ENCODE data around the gene EN2. TPM values are rescaled to one million over a fixed set of nuclear protein-coding genes. Genes with fewer than 3 reads are reported as not detected.
A peak's percentile ranks its signal among the peaks of the same experiment; 100 is the strongest.

EN2 gene
- not detected for total RNA-seq

GRCh38 chr7:155458111-155458877 lies at the start of gene EN2:
TSS of gene EN2 (plus strand) at chr7:155458129. CDS start at chr7:155458378, 249 bp downstream.
- Histone ChIP-seq H3K4me3 (ENCODE audit: low read length) (peak within 1 kb of the TSS; percentile 18), H3K9me3 (ENCODE audit: low read depth, low read length) (no peaks in the 10 kb centered on the region), H3K27me3 (ENCODE audit: insufficient read depth, low read length) (peaks cover 85% of the 10 kb centered on the region), H3K4me1 (ENCODE audit: insufficient read depth, low read length) (peaks cover 24% of the 10 kb centered on the region)

GRCh38 chr7:155408651-155409586 lies 49.0 kb upstream of the EN2 start:
- no peaks in the 10 kb centered on the region for H3K4me1 ChIP-seq (ENCODE audit: insufficient read depth, low read length)
- H3K9me3 ChIP-seq (ENCODE audit: low read depth, low read length), result no peaks in the 10 kb centered on the region
- H3K27me3 ChIP-seq (ENCODE audit: insufficient read depth, low read length), result no peaks in the 10 kb centered on the region
- no peak overlapping the region for H3K4me3 ChIP-seq (ENCODE audit: low read length)

- no peaks in the 10 kb centered on the region for H3K27me3 ChIP-seq (ENCODE audit: insufficient read depth, low read length)
- no peaks in the 10 kb centered on the region for H3K9me3 ChIP-seq (ENCODE audit: low read depth, low read length)
- no peaks in the 10 kb centered on the region for H3K4me1 ChIP-seq (ENCODE audit: insufficient read depth, low read length)
- no peak overlapping the region for H3K4me3 ChIP-seq (ENCODE audit: low read length)
These were observed 47.9 kb upstream of the EN2 start for GRCh38 chr7:155409980-155410379.

- H3K9me3 ChIP-seq (ENCODE audit: low read depth, low read length), result no peaks in the 10 kb centered on the region
- H3K4me3 ChIP-seq (ENCODE audit: low read length), result no peak overlapping the region
- H3K27me3 ChIP-seq (ENCODE audit: insufficient read depth, low read length), result no peaks in the 10 kb centered on the region
- H3K4me1 ChIP-seq (ENCODE audit: insufficient read depth, low read length), result no peaks in the 10 kb centered on the region
These were observed 47.5 kb upstream of the EN2 start for GRCh38 chr7:155410431-155410830.

DNA sequence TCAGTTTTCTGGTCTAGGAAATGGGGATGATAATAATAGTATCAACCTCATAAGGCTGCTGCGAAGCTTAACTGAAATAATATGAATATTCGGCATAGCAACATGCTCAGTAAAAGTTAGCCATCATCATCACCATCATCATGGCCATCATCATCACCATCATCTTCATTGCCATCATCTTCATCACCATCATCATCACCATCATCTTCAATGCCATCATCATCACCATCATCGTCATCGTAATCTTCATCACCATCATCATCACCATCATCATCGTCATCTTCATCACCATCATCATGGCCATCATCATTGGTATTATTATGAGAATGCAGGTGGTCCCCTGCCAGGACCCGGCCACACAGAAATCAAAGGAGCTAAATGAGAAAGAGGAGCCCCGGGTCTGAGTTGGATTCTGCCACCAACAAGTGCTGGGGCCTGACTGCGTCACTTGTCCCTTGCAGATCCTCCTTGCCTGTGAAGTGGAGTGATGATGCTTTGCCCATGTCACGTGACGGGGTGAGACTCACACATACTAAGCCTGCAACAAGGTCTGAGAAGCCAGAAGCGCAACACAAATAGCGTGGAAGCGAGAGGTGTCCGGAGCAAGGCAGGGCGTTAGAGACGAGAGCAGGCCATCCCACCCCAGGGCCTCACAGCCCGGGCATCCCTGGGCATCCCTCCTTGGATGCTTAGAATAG lies 46.1 kb upstream of the EN2 start:
- H3K4me1 ChIP-seq (ENCODE audit: insufficient read depth, low read length), result no peaks in the 10 kb centered on the region
- no peak overlapping the region for H3K4me3 ChIP-seq (ENCODE audit: low read length)
- H3K27me3 ChIP-seq (ENCODE audit: insufficient read depth, low read length), result no peaks in the 10 kb centered on the region
- no peaks in the 10 kb centered on the region for H3K9me3 ChIP-seq (ENCODE audit: low read depth, low read length)

- no peaks in the 10 kb centered on the region for H3K4me1 ChIP-seq (ENCODE audit: insufficient read depth, low read length)
- H3K27me3 ChIP-seq (ENCODE audit: insufficient read depth, low read length), result no peaks in the 10 kb centered on the region
- H3K4me3 ChIP-seq (ENCODE audit: low read length), result no peak overlapping the region
- no peaks in the 10 kb centered on the region for H3K9me3 ChIP-seq (ENCODE audit: low read depth, low read length)
These were observed 45.3 kb upstream of the EN2 start for GRCh38 chr7:155412416-155413253.

GRCh38 chr7:155414547-155415492 lies 43.1 kb upstream of the EN2 start:
- Histone ChIP-seq H3K27me3 (ENCODE audit: insufficient read depth, low read length) (no peaks in the 10 kb centered on the region), H3K9me3 (ENCODE audit: low read depth, low read length) (no peaks in the 10 kb centered on the region), H3K4me1 (ENCODE audit: insufficient read depth, low read length) (no peaks in the 10 kb centered on the region), H3K4me3 (ENCODE audit: low read length) (no peak overlapping the region)

GRCh38 chr7:155416646-155417380 lies 41.1 kb upstream of the EN2 start:
- H3K9me3 ChIP-seq (ENCODE audit: low read depth, low read length), result no peaks in the 10 kb centered on the region
- H3K27me3 ChIP-seq (ENCODE audit: insufficient read depth, low read length), result no peaks in the 10 kb centered on the region
- H3K4me1 ChIP-seq (ENCODE audit: insufficient read depth, low read length), result no peaks in the 10 kb centered on the region
- H3K4me3 ChIP-seq (ENCODE audit: low read length), result no peak overlapping the region

DNA sequence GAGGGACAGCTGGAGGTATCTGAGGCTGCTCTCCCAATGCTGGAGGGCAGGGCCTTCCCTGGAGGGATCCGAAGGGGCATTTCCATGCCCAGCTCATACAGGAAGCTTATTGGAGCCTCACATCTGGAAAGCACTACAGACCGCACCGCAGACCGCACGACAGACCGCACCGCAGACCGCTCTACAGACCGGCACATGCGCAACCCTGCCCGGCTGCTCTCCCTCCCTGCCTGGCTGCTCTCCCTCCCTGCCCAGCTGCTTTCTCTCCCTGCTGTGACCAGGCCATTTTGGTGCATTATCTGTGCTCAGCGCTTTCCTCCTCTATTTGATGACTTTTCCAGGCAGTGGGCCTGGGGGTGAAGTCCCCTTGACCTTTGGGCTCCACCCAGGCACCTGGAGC lies 39.6 kb upstream of the EN2 start:
- H3K27me3 ChIP-seq (ENCODE audit: insufficient read depth, low read length), result no peaks in the 10 kb centered on the region
- no peaks in the 10 kb centered on the region for H3K9me3 ChIP-seq (ENCODE audit: low read depth, low read length)
- no peak overlapping the region for H3K4me3 ChIP-seq (ENCODE audit: low read length)
- H3K4me1 ChIP-seq (ENCODE audit: insufficient read depth, low read length), result no peaks in the 10 kb centered on the region

GRCh38 chr7:155418941-155419755 lies 38.8 kb upstream of the EN2 start:
- H3K4me1 ChIP-seq (ENCODE audit: insufficient read depth, low read length), result no peaks in the 10 kb centered on the region

DNA sequence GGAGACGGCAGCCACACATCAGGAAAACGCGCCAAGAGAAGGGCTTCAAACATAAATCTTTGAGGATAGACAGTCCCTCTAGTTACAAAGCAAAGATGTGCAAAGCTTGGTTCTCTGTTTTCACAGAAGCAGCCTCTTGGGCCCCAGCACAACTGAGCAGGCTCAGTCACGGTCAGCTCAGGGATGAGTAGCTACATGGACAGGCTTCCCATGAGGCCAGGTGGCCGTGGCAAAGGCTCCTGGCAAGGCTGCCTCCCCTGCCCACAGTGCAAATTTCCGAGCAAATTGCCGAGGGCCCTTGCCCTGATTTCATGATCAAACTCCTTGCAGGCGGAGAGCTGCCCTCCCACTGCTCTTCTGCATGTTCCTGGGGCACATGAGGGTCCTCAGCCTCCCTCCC lies 37.8 kb upstream of the EN2 start:
- no peaks in the 10 kb centered on the region for H3K4me1 ChIP-seq (ENCODE audit: insufficient read depth, low read length)
- no peak overlapping the region for H3K4me3 ChIP-seq (ENCODE audit: low read length)
- no peaks in the 10 kb centered on the region for H3K27me3 ChIP-seq (ENCODE audit: insufficient read depth, low read length)
- H3K9me3 ChIP-seq (ENCODE audit: low read depth, low read length), result no peaks in the 10 kb centered on the region

More at GRCh38 chr7:155418941-155419755, 38.8 kb upstream of the EN2 start:
- Histone ChIP-seq H3K9me3 (ENCODE audit: low read depth, low read length) (no peaks in the 10 kb centered on the region), H3K4me3 (ENCODE audit: low read length) (no peak overlapping the region), H3K27me3 (ENCODE audit: insufficient read depth, low read length) (no peaks in the 10 kb centered on the region)

- H3K4me1 ChIP-seq (ENCODE audit: insufficient read depth, low read length), result no peaks in the 10 kb centered on the region
- no peaks in the 10 kb centered on the region for H3K27me3 ChIP-seq (ENCODE audit: insufficient read depth, low read length)
These were observed 35.8 kb upstream of the EN2 start for GRCh38 chr7:155422151-155422550.

More at GRCh38 chr7:155422151-155422550, 35.8 kb upstream of the EN2 start:
- H3K4me3 ChIP-seq (ENCODE audit: low read length), result no peak overlapping the region
- H3K9me3 ChIP-seq (ENCODE audit: low read depth, low read length), result no peaks in the 10 kb centered on the region
